Measurements from ENCODE around the gene SFXN5. TPM values are rescaled to one million over a fixed set of nuclear protein-coding genes. Genes with fewer than 3 reads are reported as not detected.

Gene SFXN5
- polyA plus RNA-seq, 3 donors: 5.9 to 28.6 (median 9.5) TPM

DNA sequence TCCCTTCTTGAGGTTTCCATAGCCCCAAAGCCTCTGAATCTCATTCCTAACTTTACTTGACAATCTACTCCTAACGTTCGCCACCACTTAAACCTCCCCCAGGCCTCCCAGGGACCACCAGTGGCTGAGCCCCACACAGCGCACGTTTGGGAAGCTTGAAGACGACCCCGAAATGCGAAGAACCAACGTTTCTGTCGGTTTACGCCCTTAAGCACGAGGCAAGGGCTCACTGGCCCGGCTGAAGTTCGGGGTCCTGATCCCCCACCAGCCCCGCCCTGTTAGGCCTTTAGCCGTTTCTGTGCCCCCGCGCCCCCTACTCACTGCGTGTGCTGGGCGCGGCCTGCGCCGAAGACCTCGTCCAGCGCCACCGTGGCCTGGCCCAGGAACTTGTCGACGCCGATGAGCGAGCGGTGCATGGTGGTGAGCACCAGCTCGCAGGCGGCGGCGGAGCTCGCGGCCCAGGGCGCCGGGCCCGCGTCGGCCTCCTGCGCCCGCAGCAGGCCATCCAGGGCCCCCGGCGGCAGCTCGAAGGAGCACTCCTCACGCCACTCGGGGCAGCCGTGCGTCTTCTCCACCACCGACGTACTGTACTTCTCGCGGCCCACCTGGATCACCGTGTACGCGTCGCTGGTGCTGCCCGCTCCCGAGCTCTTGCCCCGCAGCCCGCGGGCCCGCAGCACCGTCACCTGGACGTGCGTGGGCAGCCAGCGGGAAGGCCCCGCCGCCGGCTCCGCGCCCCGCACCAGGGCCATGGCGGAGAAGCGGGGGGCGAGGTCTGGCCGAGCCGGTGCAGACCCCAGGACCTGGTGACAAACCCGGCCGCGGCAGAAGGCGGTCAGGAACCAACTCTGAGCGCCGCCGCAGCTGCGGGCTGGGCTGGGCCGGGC, 40.8 kb upstream of the SFXN5 start:
- Histone ChIP-seq H3K4me2 (replicated peaks; ENCODE audit: extremely low read depth, low read length, poor library complexity, severe bottlenecking) (peak overlapping the region; percentile 95), H3K27ac (ENCODE audit: low read depth in 1 of 2, low read length in 2 of 2) (no peak overlapping the region), H3K27me3 (ENCODE audit: control insufficient read depth in 2 of 2, insufficient read depth in 2 of 2, low read length in 2 of 2) (peaks cover 37 to 66% of the 10 kb centered on the region in 2 donors), H3K4me1 (ENCODE audit: control insufficient read depth in 1 of 2, insufficient read depth in 2 of 2, low read length in 2 of 2) (peaks cover 12 to 33% of the 10 kb centered on the region in 2 donors), H4K20me1 (ENCODE audit: insufficient read depth, low read length) (no peaks in the 10 kb centered on the region), H2AFZ (ENCODE audit: insufficient read depth, low read depth, low read length, poor library complexity, severe bottlenecking) (peak overlapping the region; percentile 80), H3K4me3 (replicated peaks in 1 of 3; ENCODE audit: low read depth in 2 of 3, low read length in 3 of 3) (peak overlapping the region; percentile 14 to 80 (median 52)), H3K79me2 (ENCODE audit: insufficient read depth, low read length) (no peaks in the 10 kb centered on the region), H3K36me3 (replicated peaks in 1 of 2; ENCODE audit: control insufficient read depth in 1 of 2, insufficient read depth in 2 of 2, low read length in 2 of 2) (no peaks in the 10 kb centered on the region), H3K9ac (ENCODE audit: insufficient read depth, low read length, poor library complexity, severe bottlenecking) (peak overlapping the region; percentile 61), H3K9me3 (replicated peaks in 1 of 2; ENCODE audit: control insufficient read depth in 1 of 2, insufficient read depth in 1 of 2, low read length in 2 of 2) (peaks cover 0 to 4% of the 10 kb centered on the region in 2 donors)
- TF ChIP-seq, protein P1, sequence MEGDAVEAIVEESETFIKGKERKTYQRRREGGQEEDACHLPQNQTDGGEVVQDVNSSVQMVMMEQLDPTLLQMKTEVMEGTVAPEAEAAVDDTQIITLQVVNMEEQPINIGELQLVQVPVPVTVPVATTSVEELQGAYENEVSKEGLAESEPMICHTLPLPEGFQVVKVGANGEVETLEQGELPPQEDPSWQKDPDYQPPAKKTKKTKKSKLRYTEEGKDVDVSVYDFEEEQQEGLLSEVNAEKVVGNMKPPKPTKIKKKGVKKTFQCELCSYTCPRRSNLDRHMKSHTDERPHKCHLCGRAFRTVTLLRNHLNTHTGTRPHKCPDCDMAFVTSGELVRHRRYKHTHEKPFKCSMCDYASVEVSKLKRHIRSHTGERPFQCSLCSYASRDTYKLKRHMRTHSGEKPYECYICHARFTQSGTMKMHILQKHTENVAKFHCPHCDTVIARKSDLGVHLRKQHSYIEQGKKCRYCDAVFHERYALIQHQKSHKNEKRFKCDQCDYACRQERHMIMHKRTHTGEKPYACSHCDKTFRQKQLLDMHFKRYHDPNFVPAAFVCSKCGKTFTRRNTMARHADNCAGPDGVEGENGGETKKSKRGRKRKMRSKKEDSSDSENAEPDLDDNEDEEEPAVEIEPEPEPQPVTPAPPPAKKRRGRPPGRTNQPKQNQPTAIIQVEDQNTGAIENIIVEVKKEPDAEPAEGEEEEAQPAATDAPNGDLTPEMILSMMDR (IDR thresholded peaks at IDR 0.05): no peak
- H3K4me1 Mint-ChIP-seq: peaks cover 22% of the 10 kb centered on the region
- peak in 2 of 3 donors; percentile 11 to 16 for DNase-seq
- peaks cover 53 to 85% (median 73%) of the 10 kb centered on the region in 3 donors for H3K27me3 Mint-ChIP-seq (ENCODE audit: low read depth in 3 of 3)
- intact Hi-C loops (cut with micrococcal nuclease): no loop called here
- peaks cover 0 to 17% (median 6%) of the 10 kb centered on the region in 7 donors for H3K9me3 Mint-ChIP-seq
- H3K36me3 Mint-ChIP-seq: peaks cover 3 to 12% of the 10 kb centered on the region in 2 donors
- no peak overlapping the region for H3K27ac Mint-ChIP-seq
- H3K4me3 Mint-ChIP-seq: peak overlapping the region; percentile 77 to 91
- 1% methylated on average over 82 of the region's 88 CpGs for WGBS (ENCODE audit: insufficient coverage)

DNA sequence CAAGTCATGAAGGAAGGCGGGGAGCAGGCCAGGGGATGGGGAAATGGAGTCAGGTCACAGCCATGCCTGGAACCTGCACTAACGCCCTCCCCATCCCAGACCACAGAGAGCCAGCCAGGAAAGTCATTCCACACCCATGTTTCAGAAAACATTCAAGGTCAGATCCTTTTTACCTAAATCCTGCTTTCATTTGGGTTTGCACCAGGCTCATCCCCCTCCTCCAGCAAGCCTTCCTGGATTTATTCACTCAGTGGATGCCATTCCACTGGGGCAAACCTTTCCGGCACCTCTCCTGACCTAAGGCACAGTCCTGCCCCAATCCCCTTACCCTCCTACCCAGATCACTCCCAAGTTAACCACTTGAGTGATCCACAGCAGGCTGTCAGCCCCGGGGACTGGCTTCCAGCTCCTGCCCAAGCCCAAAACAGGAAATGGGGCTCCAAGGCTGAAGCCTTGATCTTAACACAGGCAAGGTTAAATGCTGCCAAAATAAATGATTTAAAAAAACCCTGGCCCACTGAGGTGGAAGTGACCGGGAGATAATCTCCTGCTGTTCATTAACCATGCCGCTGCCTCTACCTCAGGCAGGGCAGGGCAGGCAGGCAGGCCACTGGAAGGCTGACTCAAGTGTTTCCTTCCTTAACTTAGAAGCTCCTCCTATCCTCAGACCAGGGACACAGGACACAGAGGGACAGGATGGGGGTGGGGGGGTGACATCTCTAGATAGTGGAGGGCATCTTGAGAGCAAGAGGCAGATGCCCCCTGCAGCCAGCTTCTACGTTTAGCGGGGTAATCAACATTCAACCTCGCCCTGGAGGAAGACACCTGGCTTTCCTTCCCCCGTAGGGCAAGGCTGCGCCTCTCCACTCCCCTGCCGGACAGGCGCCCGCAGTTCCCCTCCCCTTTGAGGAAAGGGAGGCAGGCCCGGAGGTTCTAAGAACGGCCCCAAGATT, 39.8 kb upstream of the SFXN5 start:
- H4K20me1 ChIP-seq (ENCODE audit: insufficient read depth, low read length): no peaks in the 10 kb centered on the region
- peaks cover 25% of the 10 kb centered on the region for H3K4me1 Mint-ChIP-seq
- peaks cover 0 to 4% of the 10 kb centered on the region in 2 donors for H3K9me3 ChIP-seq (replicated peaks in 1 of 2; ENCODE audit: control insufficient read depth in 1 of 2, insufficient read depth in 1 of 2, low read length in 2 of 2)
- H3K36me3 ChIP-seq (replicated peaks in 1 of 2; ENCODE audit: control insufficient read depth in 1 of 2, insufficient read depth in 2 of 2, low read length in 2 of 2): no peaks in the 10 kb centered on the region
- H3K27me3 ChIP-seq (ENCODE audit: control insufficient read depth in 2 of 2, insufficient read depth in 2 of 2, low read length in 2 of 2): peaks cover 37 to 62% of the 10 kb centered on the region in 2 donors
- no peak overlapping the region for H3K27ac ChIP-seq (ENCODE audit: low read depth in 1 of 2, low read length in 2 of 2)
- intact Hi-C loops (cut with micrococcal nuclease): no loop called here
- peak in 2 of 3 donors; percentile 13 to 17 for DNase-seq
- peaks cover 12 to 33% of the 10 kb centered on the region in 2 donors for H3K4me1 ChIP-seq (ENCODE audit: control insufficient read depth in 1 of 2, insufficient read depth in 2 of 2, low read length in 2 of 2)
- H3K4me3 ChIP-seq (replicated peaks in 1 of 3; ENCODE audit: low read depth in 2 of 3, low read length in 3 of 3): peak overlapping the region in 1 of 3 experiments; percentile 80
- H3K36me3 Mint-ChIP-seq: peaks cover 3 to 12% of the 10 kb centered on the region in 2 donors
- peak overlapping the region; percentile 80 for H2AFZ ChIP-seq (ENCODE audit: insufficient read depth, low read depth, low read length, poor library complexity, severe bottlenecking)
- H3K79me2 ChIP-seq (ENCODE audit: insufficient read depth, low read length): no peaks in the 10 kb centered on the region
- 21% methylated on average over 14 of the region's 16 CpGs for WGBS (ENCODE audit: insufficient coverage)
- H3K27me3 Mint-ChIP-seq (ENCODE audit: low read depth in 3 of 3): peaks cover 51 to 77% (median 66%) of the 10 kb centered on the region in 3 donors
- H3K27ac Mint-ChIP-seq: peak overlapping the region in 1 of 7 donors; percentile 63
- H3K4me2 ChIP-seq (replicated peaks; ENCODE audit: extremely low read depth, low read length, poor library complexity, severe bottlenecking): peak overlapping the region; percentile 95
- H3K4me3 Mint-ChIP-seq: peak overlapping the region; percentile 77 to 91
- H3K9me3 Mint-ChIP-seq: peaks cover 0 to 17% (median 6%) of the 10 kb centered on the region in 7 donors
- peak overlapping the region; percentile 61 for H3K9ac ChIP-seq (ENCODE audit: insufficient read depth, low read length, poor library complexity, severe bottlenecking)
- TF ChIP-seq, protein P1 (IDR thresholded peaks at IDR 0.05): no peak
